ENCODE measurements around the gene SH3BP4. TPM values are rescaled to one million over a fixed set of nuclear protein-coding genes. Genes with fewer than 3 reads are reported as not detected.

The SH3BP4 gene
- total RNA-seq, 1 donor from 2014 or later = 19.2 TPM

DNA sequence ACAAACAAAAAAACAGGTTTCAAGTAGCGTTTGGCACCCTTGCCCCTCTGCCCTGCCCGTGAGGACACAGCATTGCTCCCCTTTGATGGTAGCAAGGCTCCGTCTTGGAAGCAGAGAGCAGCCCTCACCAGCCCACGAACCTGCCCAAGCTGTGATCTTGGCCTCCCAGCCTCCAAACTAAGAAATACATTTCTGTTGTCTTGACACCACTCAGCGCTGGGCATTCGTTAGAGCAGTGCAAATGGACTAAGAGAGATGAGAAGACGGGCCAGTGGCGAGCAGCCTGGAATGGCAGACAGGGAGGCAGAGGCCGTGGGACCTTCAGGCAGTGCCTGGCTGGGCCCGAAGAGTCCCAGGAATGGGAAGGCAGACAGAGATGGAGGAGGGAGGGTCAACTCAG is 109.8 kb downstream of the SH3BP4 start:
- no peaks in the 10 kb centered on the region for H3K4me1 ChIP-seq
- H3K36me3 ChIP-seq = no peaks in the 10 kb centered on the region
- TF ChIP-seq POLR2A (IDR thresholded peaks at IDR 0.05) (no peak), POLR2AphosphoS5 (IDR thresholded peaks at IDR 0.05; ENCODE audit: insufficient read depth in 1 of 2, low read depth in 1 of 2) (no peak)
- TF ChIP-seq, protein P1, sequence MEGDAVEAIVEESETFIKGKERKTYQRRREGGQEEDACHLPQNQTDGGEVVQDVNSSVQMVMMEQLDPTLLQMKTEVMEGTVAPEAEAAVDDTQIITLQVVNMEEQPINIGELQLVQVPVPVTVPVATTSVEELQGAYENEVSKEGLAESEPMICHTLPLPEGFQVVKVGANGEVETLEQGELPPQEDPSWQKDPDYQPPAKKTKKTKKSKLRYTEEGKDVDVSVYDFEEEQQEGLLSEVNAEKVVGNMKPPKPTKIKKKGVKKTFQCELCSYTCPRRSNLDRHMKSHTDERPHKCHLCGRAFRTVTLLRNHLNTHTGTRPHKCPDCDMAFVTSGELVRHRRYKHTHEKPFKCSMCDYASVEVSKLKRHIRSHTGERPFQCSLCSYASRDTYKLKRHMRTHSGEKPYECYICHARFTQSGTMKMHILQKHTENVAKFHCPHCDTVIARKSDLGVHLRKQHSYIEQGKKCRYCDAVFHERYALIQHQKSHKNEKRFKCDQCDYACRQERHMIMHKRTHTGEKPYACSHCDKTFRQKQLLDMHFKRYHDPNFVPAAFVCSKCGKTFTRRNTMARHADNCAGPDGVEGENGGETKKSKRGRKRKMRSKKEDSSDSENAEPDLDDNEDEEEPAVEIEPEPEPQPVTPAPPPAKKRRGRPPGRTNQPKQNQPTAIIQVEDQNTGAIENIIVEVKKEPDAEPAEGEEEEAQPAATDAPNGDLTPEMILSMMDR (IDR thresholded peaks at IDR 0.05) = no peak
- H3K4me3 ChIP-seq = no peak overlapping the region
- no peaks in the 10 kb centered on the region for H3K27me3 ChIP-seq
- H3K27ac ChIP-seq = no peak overlapping the region
- no peak for DNase-seq (ENCODE audit: extremely low spot score in 2 of 2)
- no peaks in the 10 kb centered on the region for H3K9me3 ChIP-seq
- intact Hi-C loops (cut with DNase I) = no loop called here

GRCh38 chr2:235063471-235063961 is 111.7 kb downstream of the SH3BP4 start:
- intact Hi-C loops (cut with DNase I) = no loop called here
- Histone ChIP-seq H3K4me1 (no peaks in the 10 kb centered on the region), H3K9me3 (no peaks in the 10 kb centered on the region), H3K36me3 (no peaks in the 10 kb centered on the region), H3K27ac (no peak overlapping the region), H3K27me3 (no peaks in the 10 kb centered on the region), H3K4me3 (no peak overlapping the region)
- TF ChIP-seq POLR2A (IDR thresholded peaks at IDR 0.05) (no peak), POLR2AphosphoS5 (IDR thresholded peaks at IDR 0.05; ENCODE audit: insufficient read depth in 1 of 2, low read depth in 1 of 2) (no peak)
- TF ChIP-seq, protein P1 (IDR thresholded peaks at IDR 0.05) = no peak
- no peak for DNase-seq (ENCODE audit: extremely low spot score in 2 of 2)

DNA sequence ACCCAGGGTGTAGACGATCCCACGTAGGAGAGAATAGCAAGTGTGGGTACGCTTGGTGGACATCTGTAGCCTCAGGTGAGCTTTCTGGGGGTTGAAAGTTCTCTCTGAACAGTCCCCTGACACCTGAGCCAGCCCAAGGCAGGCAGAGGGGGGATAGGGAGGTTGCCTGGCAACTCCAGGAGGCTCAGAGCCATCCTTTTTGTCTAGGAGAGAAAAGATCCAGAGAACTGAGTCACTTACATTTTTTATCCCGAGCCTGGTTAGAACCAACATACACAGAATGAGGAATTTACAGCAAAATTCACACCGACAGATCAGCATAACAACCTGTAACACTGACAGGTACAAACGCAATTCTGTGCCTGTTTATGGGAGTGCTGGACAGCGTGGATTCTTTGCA is 113.2 kb downstream of the SH3BP4 start:
- H3K4me3 ChIP-seq = no peak overlapping the region
- no peaks in the 10 kb centered on the region for H3K9me3 ChIP-seq
- intact Hi-C loops (cut with DNase I) = no loop called here
- no peaks in the 10 kb centered on the region for H3K27me3 ChIP-seq
- DNase-seq (ENCODE audit: extremely low spot score in 2 of 2) = no peak
- H3K27ac ChIP-seq = no peak overlapping the region
- no peak for TF ChIP-seq POLR2A (IDR thresholded peaks at IDR 0.05)
- no peak for TF ChIP-seq POLR2AphosphoS5 (IDR thresholded peaks at IDR 0.05; ENCODE audit: insufficient read depth in 1 of 2, low read depth in 1 of 2)
- TF ChIP-seq, protein P1 (IDR thresholded peaks at IDR 0.05) = no peak
- no peaks in the 10 kb centered on the region for H3K4me1 ChIP-seq
- H3K36me3 ChIP-seq = no peaks in the 10 kb centered on the region

- Histone ChIP-seq H3K27me3 (no peaks in the 10 kb centered on the region), H3K9me3 (no peaks in the 10 kb centered on the region), H3K4me3 (no peak overlapping the region), H3K36me3 (no peaks in the 10 kb centered on the region), H3K27ac (no peak overlapping the region), H3K4me1 (no peaks in the 10 kb centered on the region)
- no peak for DNase-seq (ENCODE audit: extremely low spot score in 2 of 2)
- intact Hi-C loops (cut with DNase I) = no loop called here
- TF ChIP-seq POLR2AphosphoS5 (IDR thresholded peaks at IDR 0.05; ENCODE audit: insufficient read depth in 1 of 2, low read depth in 1 of 2) = no peak
- TF ChIP-seq POLR2A (IDR thresholded peaks at IDR 0.05) = no peak
- TF ChIP-seq, protein P1 (IDR thresholded peaks at IDR 0.05) = no peak
These were observed 114.7 kb downstream of the SH3BP4 start for GRCh38 chr2:235066490-235066889.

DNA sequence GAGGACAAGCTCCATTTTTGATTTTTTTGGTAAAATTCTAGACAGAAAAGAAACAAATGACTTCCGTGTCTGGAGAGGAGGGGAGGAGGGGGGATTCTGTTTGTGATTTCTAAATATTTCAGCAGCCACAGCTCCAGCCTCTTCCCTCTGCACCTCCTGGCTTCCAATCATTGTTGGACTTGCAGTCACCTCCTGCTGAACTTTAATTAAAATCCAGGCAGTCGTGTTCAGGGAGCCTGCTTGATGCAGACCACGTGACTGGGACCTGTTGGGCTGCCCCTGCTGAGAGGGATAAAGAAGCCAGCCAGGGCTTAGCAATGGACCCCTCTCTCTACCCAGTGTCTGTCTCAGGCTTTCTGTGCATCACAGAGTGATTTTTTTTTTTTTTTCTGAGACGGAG is 115.1 kb downstream of the SH3BP4 start:
- H3K4me1 ChIP-seq = no peaks in the 10 kb centered on the region
- no peak overlapping the region for H3K27ac ChIP-seq
- DNase-seq (ENCODE audit: extremely low spot score in 2 of 2) = no peak
- no peak overlapping the region for H3K4me3 ChIP-seq
- H3K9me3 ChIP-seq = no peaks in the 10 kb centered on the region
- H3K27me3 ChIP-seq = no peaks in the 10 kb centered on the region
- H3K36me3 ChIP-seq = no peaks in the 10 kb centered on the region
- intact Hi-C loops (cut with DNase I) = no loop called here
- TF ChIP-seq, protein P1 (IDR thresholded peaks at IDR 0.05) = no peak

Data from vagina (tissue), 2 donors.